ENCODE measurements around the gene RPS18.

- TF ChIP-seq SP1 (IDR thresholded peaks at IDR 0.05), result no peak
- TF ChIP-seq BHLHE40 (IDR thresholded peaks at IDR 0.05; ENCODE audit: borderline replicate concordance), result no peak
- peak; percentile 92 for TF ChIP-seq FOXK2 (IDR thresholded peaks at IDR 0.05)
- TF ChIP-seq SUZ12 (IDR thresholded peaks at IDR 0.05), result no peak; the same call in 1 of the 2 replicates
Observed at GRCh38 chr6:33288921-33289783, 17.3 kb downstream of the RPS18 start, which contains the start of the genes PFDN6 and WDR46.

Measured in HEK293T (cell line).